Activated B cell treated with CpG ODN at 0.5 μM for 24 hours (primary cell): ENCODE measurements around the gene AVPR2. TPM values are rescaled to one million over a fixed set of nuclear protein-coding genes. Genes with fewer than 3 reads are reported as not detected.

Source experiments
- ATAC-seq: fragments of 200-7000 bp; cut with Tn5 transposase; one replicate; pipeline ENCODE4 v1.10.0; 2021; ENCODE audit warnings: low read depth, mild to moderate bottlenecking, moderate library complexity
- CTCF ChIA-PET: fragments of 350-600 bp; sonication (Branson Sonifier 250); formaldehyde crosslinking; loops from one replicate; lab custom pipeline; 2021; ENCODE audit warnings: antibody characterized with exemption; lab: Charles Lee
- POLR2A ChIA-PET: fragments of 350-600 bp; sonication (Branson Sonifier 250); formaldehyde crosslinking; loops from one replicate; lab custom pipeline; 2021; ENCODE audit warnings: antibody characterized with exemption; lab: Charles Lee
- DNase-seq: peaks from one replicate; pipeline ENCODE4 v3.0.0; 2022
- H3K27ac Mint-ChIP-seq: one replicate; pipeline ENCODE4 v1.8.0; 2020; ENCODE audit warnings: mixed read lengths
- H3K27me3 Mint-ChIP-seq: one replicate; pipeline ENCODE4 v1.8.0; 2021; ENCODE audit warnings: mixed read lengths
- H3K36me3 Mint-ChIP-seq: one replicate; pipeline ENCODE4 v1.8.0; 2021; ENCODE audit warnings: low read depth, mixed read lengths
- H3K4me1 Mint-ChIP-seq: one replicate; pipeline ENCODE4 v1.8.0; 2021; ENCODE audit warnings: mixed read lengths
- H3K4me3 Mint-ChIP-seq: one replicate; pipeline ENCODE4 v1.8.0; 2020; ENCODE audit warnings: mild to moderate bottlenecking, mixed read lengths
- H3K9me3 Mint-ChIP-seq: one replicate; pipeline ENCODE4 v1.8.0; 2020; ENCODE audit warnings: mixed read lengths
- intact Hi-C: fragments of 100-400 bp; cut with micrococcal nuclease; formaldehyde crosslinking; loops from one replicate; pipeline ENCODE4 v1.15.1; 2024
- total RNA-seq: library from RNA; stranded (reverse); gene quantifications from 2 replicates; pipeline ENCODE4 v1.2.3, GENCODE V29; 2022
- TF ChIP-seq, protein P1 (sequence below): fragments of 200-600 bp; IDR thresholded peaks from one replicate; pipeline ENCODE4 v1.8.0; 2022; ENCODE audit warnings: antibody characterized with exemption, mild to moderate bottlenecking

The AVPR2 gene
- total RNA-seq, 1 donor from 2014 or later, result not detected

GRCh38 chrX:153921070-153921469 lies 16.6 kb downstream of the AVPR2 start:
- Mint-ChIP-seq H3K4me3 (no peak overlapping the region), H3K36me3 (peaks cover 31% of the 10 kb centered on the region), H3K27me3 (no peaks in the 10 kb centered on the region), H3K9me3 (no peaks in the 10 kb centered on the region), H3K4me1 (peaks cover 40% of the 10 kb centered on the region), H3K27ac (no peak overlapping the region)
- ChIA-PET POLR2A (interaction anchor here (0.7 to 10.3 kb wide), 3 partner anchors 17 to 197 kb away, joined by 3 to 305 read pairs (median 3); partner anchors contain the start of genes BCAP31, NAA10 and RENBP), CTCF (interaction anchor here (7.7 kb wide), 1 partner anchor 27 kb away, joined by 146 read pairs; the partner anchor contains the start of gene RENBP)
- TF ChIP-seq, protein P1, sequence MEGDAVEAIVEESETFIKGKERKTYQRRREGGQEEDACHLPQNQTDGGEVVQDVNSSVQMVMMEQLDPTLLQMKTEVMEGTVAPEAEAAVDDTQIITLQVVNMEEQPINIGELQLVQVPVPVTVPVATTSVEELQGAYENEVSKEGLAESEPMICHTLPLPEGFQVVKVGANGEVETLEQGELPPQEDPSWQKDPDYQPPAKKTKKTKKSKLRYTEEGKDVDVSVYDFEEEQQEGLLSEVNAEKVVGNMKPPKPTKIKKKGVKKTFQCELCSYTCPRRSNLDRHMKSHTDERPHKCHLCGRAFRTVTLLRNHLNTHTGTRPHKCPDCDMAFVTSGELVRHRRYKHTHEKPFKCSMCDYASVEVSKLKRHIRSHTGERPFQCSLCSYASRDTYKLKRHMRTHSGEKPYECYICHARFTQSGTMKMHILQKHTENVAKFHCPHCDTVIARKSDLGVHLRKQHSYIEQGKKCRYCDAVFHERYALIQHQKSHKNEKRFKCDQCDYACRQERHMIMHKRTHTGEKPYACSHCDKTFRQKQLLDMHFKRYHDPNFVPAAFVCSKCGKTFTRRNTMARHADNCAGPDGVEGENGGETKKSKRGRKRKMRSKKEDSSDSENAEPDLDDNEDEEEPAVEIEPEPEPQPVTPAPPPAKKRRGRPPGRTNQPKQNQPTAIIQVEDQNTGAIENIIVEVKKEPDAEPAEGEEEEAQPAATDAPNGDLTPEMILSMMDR, result no peak
- no peak for ATAC-seq
- intact Hi-C loops, result no loop called here
- no peak for DNase-seq

DNA sequence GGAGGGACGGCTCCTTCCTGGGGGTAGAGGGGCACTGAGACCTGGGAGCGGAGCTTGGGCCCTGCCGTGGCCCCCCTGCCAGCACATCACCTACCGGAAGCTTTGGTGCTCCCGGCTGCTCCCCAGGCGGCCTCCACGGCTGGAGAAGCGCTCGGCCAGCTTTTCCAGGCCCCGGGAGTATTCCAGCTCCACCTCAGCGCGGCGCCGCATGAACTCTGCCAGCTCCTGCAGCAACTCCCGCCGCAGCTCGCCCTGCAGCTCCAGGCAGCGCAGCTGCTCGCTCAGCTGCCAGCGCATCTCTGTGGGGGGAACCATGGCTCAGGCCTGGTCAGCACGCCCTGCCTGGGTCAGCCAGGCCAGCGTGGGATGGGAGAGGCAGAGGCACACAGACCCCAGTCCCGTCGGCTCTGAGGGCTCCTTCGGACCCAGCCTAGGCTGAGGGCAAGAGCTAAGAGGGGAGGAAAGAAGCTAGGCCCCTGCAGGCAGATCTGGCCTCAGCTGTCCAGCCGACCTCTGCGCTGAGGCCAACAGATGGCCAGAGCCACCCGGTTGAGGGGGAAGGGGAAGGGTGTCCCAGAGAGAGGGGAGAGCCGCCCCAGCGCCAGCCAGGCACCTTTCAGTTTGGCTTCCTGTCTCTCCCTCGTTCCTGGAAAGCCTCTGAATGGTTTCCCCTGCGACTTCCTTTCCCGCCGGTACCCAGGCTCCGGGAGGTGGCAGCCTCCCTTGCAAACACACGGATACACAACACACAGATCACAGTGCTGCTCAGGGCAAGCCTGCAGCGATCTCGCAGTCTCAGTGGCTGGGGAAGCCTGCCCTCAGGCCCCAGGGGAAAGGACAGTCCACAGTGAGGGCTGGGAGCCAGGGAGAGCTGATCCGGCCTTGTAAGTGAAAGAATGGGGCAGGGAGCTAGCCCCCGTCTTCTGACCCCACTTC lies 17.3 kb downstream of the AVPR2 start:
- H3K27ac Mint-ChIP-seq, result no peak overlapping the region
- no peak overlapping the region for H3K4me3 Mint-ChIP-seq
- intact Hi-C loops, result no loop called here
- DNase-seq (no peak), ATAC-seq (no peak)
- H3K27me3 Mint-ChIP-seq, result no peaks in the 10 kb centered on the region
- ChIA-PET POLR2A (interaction anchor here (0.7 to 10.3 kb wide), 6 partner anchors 11 to 198 kb away, joined by 3 to 305 read pairs (median 4); partner anchors contain the start of genes BCAP31, NAA10 and RENBP), CTCF (interaction anchor here (7.7 kb wide), 1 partner anchor 26 kb away, joined by 146 read pairs; the partner anchor contains the start of gene RENBP)
- no peaks in the 10 kb centered on the region for H3K9me3 Mint-ChIP-seq
- peaks cover 40% of the 10 kb centered on the region for H3K4me1 Mint-ChIP-seq
- TF ChIP-seq, protein P1, result no peak
- peaks cover 26% of the 10 kb centered on the region for H3K36me3 Mint-ChIP-seq

GRCh38 chrX:153922932-153923857 lies 18.7 kb downstream of the AVPR2 start:
- intact Hi-C loops, result loop anchor here (1.0 kb wide), 1 partner anchor 35 kb away; no protein-coding TSS in a partner anchor
- H3K4me1 Mint-ChIP-seq, result peaks cover 44% of the 10 kb centered on the region
- CTCF ChIA-PET, result interaction anchor here (0.6 to 7.7 kb wide), 6 partner anchors 17 to 167 kb away, joined by 3 to 146 read pairs (median 3); partner anchors contain the start of gene RENBP
- H3K4me3 Mint-ChIP-seq, result peak overlapping the region; percentile 92
- no peaks in the 10 kb centered on the region for H3K9me3 Mint-ChIP-seq
- TF ChIP-seq, protein P1, result no peak
- no peaks in the 10 kb centered on the region for H3K27me3 Mint-ChIP-seq
- POLR2A ChIA-PET, result interaction anchor here (0.6 to 10.3 kb wide), 10 partner anchors 13 to 832 kb away, joined by 3 to 305 read pairs (median 7); partner anchors contain the start of genes HCFC1, IDH3G, NAA10 and RENBP
- H3K36me3 Mint-ChIP-seq, result peaks cover 18% of the 10 kb centered on the region
- ATAC-seq (no peak), DNase-seq (no peak)
- peak overlapping the region; percentile 73 for H3K27ac Mint-ChIP-seq

- no peak for DNase-seq
Measured at GRCh38 chrX:153924149-153924861, 19.8 kb downstream of the AVPR2 start.

More at GRCh38 chrX:153924149-153924861, 19.8 kb downstream of the AVPR2 start:
- no peak for ATAC-seq
- peaks cover 54% of the 10 kb centered on the region for H3K4me1 Mint-ChIP-seq
- intact Hi-C loops, result loop anchor here (1.0 to 2.0 kb wide), 3 partner anchors 23 to 29 kb away; no protein-coding TSS in a partner anchor
- no peaks in the 10 kb centered on the region for H3K27me3 Mint-ChIP-seq
- peaks cover 12% of the 10 kb centered on the region for H3K36me3 Mint-ChIP-seq
- peak overlapping the region; percentile 97 for H3K27ac Mint-ChIP-seq
- ChIA-PET CTCF (interaction anchor here (1.0 to 7.7 kb wide), 3 partner anchors 24 to 89 kb away, joined by 3 to 146 read pairs (median 4); partner anchors contain the start of gene RENBP), POLR2A (interaction anchor here (0.8 to 10.3 kb wide), 12 partner anchors 14 to 623 kb away, joined by 3 to 305 read pairs (median 8); partner anchors contain the start of genes AVPR2, FLNA, HCFC1 and IDH3G)
- H3K4me3 Mint-ChIP-seq, result peak overlapping the region; percentile 92
- H3K9me3 Mint-ChIP-seq, result no peaks in the 10 kb centered on the region
- TF ChIP-seq, protein P1, result no peak
